Esophagus muscularis mucosa (tissue), 4 donors: ENCODE measurements around the gene RIN3. TPM values are rescaled to one million over a fixed set of nuclear protein-coding genes. Genes with fewer than 3 reads are reported as not detected.

Source experiments
- DNase-seq: peaks from one replicate; pipeline ENCODE4 v3.0.0-alpha.2; 2017; ENCODE audit errors: extremely low spot score
- H3K27ac ChIP-seq, 4 donors: fragments of 200-600 bp; sonication (generic); replicated peaks in 1 of 4; 1 replicate in 3 of 4; 2 replicates in 1 of 4; pipeline ENCODE4 v1.5.1; 2016 to 2019; ENCODE audit warnings: mild to moderate bottlenecking in 1 of 4
- H3K27me3 ChIP-seq, 4 donors: fragments of 200-600 bp; sonication (generic); one replicate each; pipeline versions ENCODE4 v1.5.1 to v1.6.0; 2016 to 2019
- H3K36me3 ChIP-seq, 4 donors: fragments of 200-600 bp; sonication (generic); one replicate each; pipeline ENCODE4 v1.5.1; 2016 to 2019
- H3K4me1 ChIP-seq, 4 donors: fragments of 200-600 bp; sonication (generic); one replicate each; pipeline ENCODE4 v1.5.1; 2016 to 2019
- H3K4me3 ChIP-seq, 4 donors: fragments of 200-600 bp; sonication (generic); 1 replicate in 2 of 4; 2 replicates in 2 of 4; pipeline ENCODE4 v1.5.1; 2016 to 2019; ENCODE audit warnings: mild to moderate bottlenecking in 4 of 4, moderate library complexity in 1 of 4
- H3K9me3 ChIP-seq, 4 donors: fragments of 200-600 bp; sonication (generic); 1 replicate in 3 of 4; 2 replicates in 1 of 4; pipeline ENCODE4 v1.5.1; 2016 to 2019
- CTCF ChIP-seq, 3 experiments: fragments of 200-600 bp in 2 of 3; fragments of 450-650 bp in 1 of 3; sonication (generic) in 2 of 3; IDR thresholded peaks; one replicate each; pipeline ENCODE4 v1.5.1; 2017 to 2019; ENCODE audit warnings: antibody characterized with exemption in 3 of 3, mild to moderate bottlenecking in 2 of 3, moderate library complexity in 1 of 3
- EP300 ChIP-seq: sonication (generic); formaldehyde crosslinking; IDR thresholded peaks from one replicate; pipeline ENCODE4 v1.6.1; 2017; ENCODE audit warnings: antibody characterized with exemption
- POLR2A ChIP-seq: fragments of 450-650 bp; IDR thresholded peaks from one replicate; pipeline ENCODE4 v1.6.1; 2017; ENCODE audit warnings: antibody characterized with exemption, moderate library complexity, mild to moderate bottlenecking, low read depth
- POLR2AphosphoS5 ChIP-seq, 2 donors: sonication (generic); formaldehyde crosslinking; IDR thresholded peaks; one replicate each; pipeline ENCODE4 v1.6.1; 2017; ENCODE audit warnings: antibody characterized with exemption in 2 of 2
- WGBS: methylation state at CpG from one replicate; pipeline ENCODE4 v1.1.5; 2018; 5-methylcytosine and 5-hydroxymethylcytosine counted together
- intact Hi-C: fragments of 100-400 bp; cut with DNase I; formaldehyde crosslinking; loops from one replicate; pipeline ENCODE4 v1.15.1; 2023
- total RNA-seq, 4 donors: library from RNA; depleted of rRNA; stranded (reverse); fragments of >200 nt; gene quantifications; one replicate each; pipeline versions ENCODE4 v1.1.0 to v1.2.1, GENCODE V29; 2016

RIN3 gene
- total RNA-seq, 4 donors from 2014 or later, result 10.6 to 20.0 (median 13.1) TPM

DNA sequence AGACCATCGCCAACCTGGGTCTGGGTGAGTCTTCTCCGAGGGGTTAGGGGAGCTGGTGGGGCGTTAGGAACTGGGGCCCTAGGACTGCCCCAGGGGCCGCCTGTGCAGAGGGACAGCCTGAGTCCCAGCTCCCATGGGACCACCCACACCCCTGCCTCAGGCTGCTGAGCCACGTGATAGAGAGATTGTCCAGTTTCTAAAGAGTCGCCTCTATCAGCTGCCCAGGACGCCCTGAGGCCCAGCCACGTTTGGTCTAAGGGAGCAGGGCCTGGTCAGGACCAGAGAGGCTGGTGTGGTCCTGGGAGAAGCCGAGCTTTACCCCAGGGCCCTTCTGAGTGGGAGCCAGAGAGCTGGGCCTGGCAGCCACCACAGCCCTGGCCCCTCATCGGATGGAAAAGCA lies 127.7 kb downstream of the RIN3 start:
- 96% methylated on average over 4 of the region's 10 CpGs for WGBS
- intact Hi-C loops, result no loop called here
- H3K4me1 ChIP-seq, result peaks cover 10 to 36% (median 25%) of the 10 kb centered on the region in 4 donors
- H3K9me3 ChIP-seq, result no peaks in the 10 kb centered on the region
- H3K36me3 ChIP-seq, result peaks cover 0 to 25% (median 19%) of the 10 kb centered on the region in 4 donors
- TF ChIP-seq POLR2AphosphoS5 (IDR thresholded peaks at IDR 0.05), result no peak
- TF ChIP-seq POLR2A, result no peak
- TF ChIP-seq CTCF (IDR thresholded peaks at IDR 0.05), result no peak
- TF ChIP-seq EP300, result no peak
- no peak for DNase-seq
- no peaks in the 10 kb centered on the region for H3K27me3 ChIP-seq
- no peak overlapping the region for H3K27ac ChIP-seq
- no peak overlapping the region for H3K4me3 ChIP-seq

DNA sequence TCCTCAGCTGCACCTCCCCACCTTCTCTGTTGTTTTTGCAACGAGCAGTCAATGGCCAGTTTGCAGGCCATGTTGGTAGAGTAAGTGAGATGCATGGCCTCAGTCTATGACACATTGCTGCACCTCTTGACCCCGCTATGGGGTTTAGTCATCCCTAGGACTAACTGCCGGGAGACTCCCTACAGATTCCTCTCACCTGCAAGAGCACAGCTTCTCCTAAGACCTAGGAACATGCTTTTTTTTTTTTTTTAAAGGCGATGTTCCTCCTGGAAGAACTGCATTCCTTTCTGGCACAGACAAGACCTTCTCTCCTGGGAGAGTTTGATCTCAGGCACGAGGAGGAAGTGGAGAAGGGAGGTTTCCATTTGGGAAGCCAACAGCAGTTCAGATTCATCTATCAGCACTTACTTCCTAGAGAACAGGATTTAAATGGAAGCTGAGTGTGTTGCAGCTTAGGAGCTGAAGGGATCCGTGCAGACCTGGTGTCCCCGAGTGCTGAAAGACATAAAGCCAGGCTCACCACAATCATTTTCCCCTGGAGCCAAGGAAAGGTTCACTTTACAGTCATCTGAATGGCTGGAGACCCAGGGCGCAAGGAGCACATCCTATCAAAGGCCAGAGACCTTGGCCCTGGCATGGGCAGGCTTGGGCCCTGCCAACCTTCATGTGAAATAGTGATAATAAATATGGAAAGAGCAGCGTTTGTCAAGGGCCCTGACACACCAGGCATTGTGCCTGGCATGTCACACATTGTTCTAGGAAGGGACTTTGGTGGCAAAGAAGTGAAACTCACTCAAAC lies 130.8 kb downstream of the RIN3 start:
- no peak for DNase-seq
- intact Hi-C loops, result no loop called here
- no peak for TF ChIP-seq CTCF (IDR thresholded peaks at IDR 0.05)
- Histone ChIP-seq H3K27me3 (no peaks in the 10 kb centered on the region), H3K36me3 (peaks cover 0 to 25% (median 17%) of the 10 kb centered on the region in 4 donors), H3K4me3 (no peak overlapping the region), H3K9me3 (no peaks in the 10 kb centered on the region), H3K27ac (peak overlapping the region in 2 of 4 donors; percentile 93 to 94), H3K4me1 (peaks cover 16 to 52% (median 46%) of the 10 kb centered on the region in 4 donors)
- 63% methylated on average over 9 of the region's 9 CpGs for WGBS

- H3K9me3 ChIP-seq, result no peaks in the 10 kb centered on the region
- H3K36me3 ChIP-seq, result peaks cover 0 to 25% (median 17%) of the 10 kb centered on the region in 4 donors
- no peak for TF ChIP-seq POLR2AphosphoS5 (IDR thresholded peaks at IDR 0.05)
- TF ChIP-seq CTCF (IDR thresholded peaks at IDR 0.05), result no peak
- no peak for TF ChIP-seq EP300
- TF ChIP-seq POLR2A, result no peak
- intact Hi-C loops, result loop anchor here (5.0 kb wide), 1 partner anchor 43 kb away; no protein-coding TSS in a partner anchor
- DNase-seq, result no peak
- WGBS, result 92% methylated on average over 9 of the region's 9 CpGs
- H3K27ac ChIP-seq, result peak overlapping the region in 3 of 4 donors; percentile 90 to 94 (median 93)
- H3K4me1 ChIP-seq, result peaks cover 16 to 58% (median 53%) of the 10 kb centered on the region in 4 donors
- H3K27me3 ChIP-seq, result no peaks in the 10 kb centered on the region
- H3K4me3 ChIP-seq, result no peak overlapping the region
These were observed 131.5 kb downstream of the RIN3 start for GRCh38 chr14:92644970-92645515.

DNA sequence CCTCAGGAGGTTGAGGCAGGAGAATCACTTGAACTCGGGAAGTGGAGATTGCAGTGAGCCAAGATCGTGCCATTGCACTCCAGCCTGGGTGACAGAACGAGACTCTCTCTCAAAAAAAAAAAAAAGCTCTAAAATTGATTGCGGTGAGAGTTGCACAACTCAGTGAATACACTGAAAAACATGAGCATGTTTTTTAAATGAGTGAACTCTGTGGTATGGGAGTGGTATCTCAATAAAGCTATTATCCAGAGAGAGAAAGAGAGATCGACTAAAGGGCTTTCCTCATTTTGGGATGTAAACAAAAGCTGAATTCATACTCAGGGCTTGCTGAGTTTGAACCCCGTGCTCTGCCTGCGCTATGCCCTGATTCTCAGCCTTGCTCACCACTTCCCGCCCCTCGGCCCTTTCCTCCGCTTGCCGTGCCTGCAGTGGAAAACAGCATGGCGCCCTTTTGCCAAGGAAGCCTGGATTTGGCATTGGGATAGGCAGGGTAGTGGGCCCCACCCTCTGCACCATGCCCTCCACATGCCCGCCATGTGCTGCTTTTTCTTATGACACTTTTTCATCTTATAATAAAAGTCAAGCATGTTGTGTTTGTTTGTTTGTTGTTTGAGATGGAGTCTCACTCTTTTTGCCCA lies 132.4 kb downstream of the RIN3 start:
- peak overlapping the region; percentile 87 to 94 (median 92) for H3K27ac ChIP-seq

More for the DNA sequence above, 132.4 kb downstream of the RIN3 start:
- Histone ChIP-seq H3K27me3 (no peaks in the 10 kb centered on the region), H3K4me3 (no peak overlapping the region), H3K36me3 (peaks cover 0 to 26% (median 21%) of the 10 kb centered on the region in 4 donors), H3K4me1 (peaks cover 16 to 67% (median 62%) of the 10 kb centered on the region in 4 donors), H3K9me3 (no peaks in the 10 kb centered on the region)
- TF ChIP-seq POLR2AphosphoS5 (IDR thresholded peaks at IDR 0.05) (peak in 1 of 2 donors; percentile 13), EP300 (no peak)
- no peak for DNase-seq
- intact Hi-C loops, result loop anchor here (5.0 kb wide), 1 partner anchor 44 kb away; no protein-coding TSS in a partner anchor
- 76% methylated on average over 13 of the region's 13 CpGs for WGBS
